Right kidney (tissue), 1 donor: ENCODE results near the gene CRLF1.
"Not testable (repeated sequence)": the region's sequence is repeated elsewhere in the genome, so short reads cannot be mapped to it uniquely, and the experiment has no call there.

Source experiments
- DNase-seq: peaks from one replicate; pipeline ENCODE4 v3.0.0-alpha.2; 2016

Gene CRLF1

DNA sequence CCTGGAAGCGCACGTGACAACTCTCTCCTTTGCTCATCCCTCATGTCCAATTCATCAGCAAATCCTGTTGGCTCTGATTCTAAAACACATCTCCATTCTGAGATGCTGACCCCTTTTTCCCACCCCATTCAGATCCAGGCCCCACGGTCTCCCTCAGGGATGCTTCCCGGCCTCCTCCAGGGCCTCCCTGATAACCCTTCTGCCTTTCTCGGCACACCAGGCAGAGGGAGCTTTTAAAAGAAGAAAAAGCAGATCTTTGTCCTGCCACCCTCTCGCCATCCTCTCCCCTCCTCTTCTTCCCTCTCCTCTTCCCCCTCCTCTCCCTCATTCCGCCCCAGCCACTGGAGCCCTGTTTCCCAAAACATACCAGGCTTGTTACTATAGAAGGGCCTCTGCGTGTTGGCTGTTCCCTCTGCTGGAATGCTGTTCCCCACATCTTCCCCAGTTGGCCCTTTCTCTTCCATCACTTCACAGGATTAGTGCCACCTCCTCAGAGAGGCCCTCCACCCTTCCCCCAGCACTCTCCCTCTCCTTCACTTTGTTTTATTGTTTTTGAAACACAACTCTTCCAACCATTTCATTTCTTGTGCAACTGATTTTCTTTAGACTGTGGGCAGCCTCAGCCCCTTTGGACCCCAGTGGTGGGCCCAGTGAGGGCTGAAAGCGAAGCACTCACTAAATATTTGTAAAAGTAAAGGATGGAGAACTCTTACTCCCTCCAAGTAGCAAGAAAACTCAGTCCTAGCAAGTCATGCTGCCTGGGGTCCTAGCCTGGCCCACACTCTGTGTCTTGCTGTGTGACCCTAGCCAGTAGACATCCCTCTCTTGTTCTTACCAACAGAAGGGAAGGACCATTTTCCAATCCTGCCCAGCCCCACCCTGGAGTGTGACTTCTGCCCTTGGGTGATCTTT lies 2.5 kb upstream of the CRLF1 start:
- no peak for DNase-seq

DNA sequence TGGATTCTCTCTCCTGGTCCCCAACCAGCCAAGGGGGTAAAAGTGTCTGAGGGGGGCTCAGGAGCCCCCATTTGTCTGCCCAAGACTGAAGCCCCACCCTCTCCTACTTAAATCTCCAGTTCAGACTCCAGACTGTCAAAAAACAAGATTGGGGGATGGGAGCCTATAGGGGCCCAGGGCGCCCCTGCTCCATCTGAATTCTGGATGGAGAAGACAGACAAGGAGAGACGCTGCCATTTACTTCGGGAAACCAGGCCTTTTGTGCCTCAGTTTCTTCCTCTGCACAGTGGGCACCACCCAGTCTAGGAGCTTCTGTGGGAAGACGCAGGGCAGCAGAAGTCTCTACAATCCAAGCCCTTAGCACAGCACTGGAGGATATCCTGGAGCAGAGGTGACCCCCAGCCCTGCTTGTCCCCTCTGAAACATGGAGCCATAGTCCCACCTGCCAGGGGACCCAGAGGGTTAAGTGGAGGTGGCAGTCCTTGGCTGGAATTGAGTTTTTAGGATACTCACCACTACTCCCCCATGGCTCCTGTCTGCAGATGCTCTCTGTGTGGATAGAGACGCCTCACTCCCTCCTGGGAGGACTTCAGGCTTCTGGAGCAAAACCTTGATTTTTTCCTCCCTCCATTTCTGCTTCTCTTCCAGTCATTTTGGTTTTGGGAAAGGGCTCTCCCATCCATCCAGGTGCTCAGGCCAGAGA lies 1.7 kb upstream of the CRLF1 start:
- no peak for DNase-seq

DNA sequence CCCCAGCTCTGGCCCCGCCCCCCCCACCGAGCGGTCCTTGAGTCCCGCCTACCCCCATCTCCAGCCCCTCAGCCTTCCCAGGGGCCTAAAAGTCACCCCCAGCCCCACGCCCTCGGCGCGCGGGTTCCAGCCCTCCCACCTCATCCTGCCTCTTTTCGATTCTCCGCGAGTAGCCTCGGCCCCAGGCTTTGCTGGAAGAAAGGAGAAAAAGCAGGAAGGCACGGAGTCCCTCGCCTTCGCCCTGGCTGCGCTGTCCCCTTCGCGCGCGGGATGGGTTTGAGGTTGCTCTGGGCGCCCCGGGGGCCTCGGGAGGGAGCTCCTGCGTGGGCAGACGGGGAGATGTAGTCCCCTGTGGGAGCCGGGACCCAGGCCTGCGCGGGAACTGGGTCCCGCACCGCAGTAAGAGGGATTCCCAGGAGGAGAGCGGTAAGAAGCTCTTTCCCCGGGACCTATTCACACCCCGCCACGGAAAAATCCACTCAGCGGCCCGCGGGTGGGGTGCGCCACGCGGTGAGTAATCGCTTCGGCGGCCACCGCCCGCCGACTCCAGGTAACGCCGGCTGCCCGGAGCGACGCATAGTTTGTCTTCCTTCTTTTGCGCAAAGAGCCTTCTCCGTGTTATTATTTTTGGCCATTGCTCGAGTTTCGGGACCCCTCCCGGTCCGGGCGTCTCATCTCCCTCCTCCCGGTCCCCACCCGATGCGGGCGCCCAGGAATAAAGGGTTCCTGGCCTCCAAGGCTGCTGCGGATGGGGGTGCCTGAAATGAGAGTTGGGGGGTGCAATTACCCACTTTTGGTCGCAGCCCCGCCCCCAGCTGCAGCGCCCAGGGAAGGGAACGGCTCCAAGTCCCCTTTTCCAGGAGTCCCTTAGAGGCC lies 865 bp upstream of the CRLF1 start:
- DNase-seq, result no peak

DNA sequence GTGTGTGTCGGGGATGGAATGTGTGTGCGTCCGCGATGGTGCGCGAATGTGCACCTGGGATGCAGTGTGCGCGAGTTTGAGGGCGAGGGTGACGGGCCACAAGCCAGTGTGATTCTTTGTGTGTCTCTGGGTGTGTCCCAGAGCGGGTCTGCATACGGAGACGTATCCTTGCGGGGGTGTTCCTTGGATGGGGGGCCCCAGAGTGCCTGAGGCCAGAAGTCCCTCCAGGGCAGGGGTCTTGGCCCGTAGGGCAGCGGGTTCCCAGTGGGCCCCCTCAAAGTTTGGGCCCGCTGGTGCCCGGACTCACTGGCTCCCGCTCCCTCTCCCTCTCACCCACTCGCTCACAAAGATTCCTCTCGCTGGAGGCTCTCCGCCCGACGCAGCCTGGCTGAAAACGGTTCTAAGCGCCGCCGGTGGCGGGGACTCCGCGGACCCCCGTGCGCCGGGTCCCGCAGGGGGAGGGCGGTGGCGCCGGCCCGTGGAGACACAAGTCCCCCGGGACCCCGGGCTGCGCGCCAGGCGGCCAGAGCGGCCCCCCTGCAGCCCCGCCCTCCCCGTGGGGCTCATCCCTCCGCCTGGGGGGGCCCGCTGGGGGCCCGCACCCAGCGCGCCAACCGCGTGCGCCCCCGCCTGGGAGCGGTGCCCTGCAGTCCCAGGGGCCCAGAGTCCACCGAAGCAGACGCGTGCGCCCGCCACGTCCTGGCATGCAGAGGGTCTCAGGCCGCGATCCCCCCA lies 886 bp downstream of the CRLF1 start:
- DNase-seq, result no peak

DNA sequence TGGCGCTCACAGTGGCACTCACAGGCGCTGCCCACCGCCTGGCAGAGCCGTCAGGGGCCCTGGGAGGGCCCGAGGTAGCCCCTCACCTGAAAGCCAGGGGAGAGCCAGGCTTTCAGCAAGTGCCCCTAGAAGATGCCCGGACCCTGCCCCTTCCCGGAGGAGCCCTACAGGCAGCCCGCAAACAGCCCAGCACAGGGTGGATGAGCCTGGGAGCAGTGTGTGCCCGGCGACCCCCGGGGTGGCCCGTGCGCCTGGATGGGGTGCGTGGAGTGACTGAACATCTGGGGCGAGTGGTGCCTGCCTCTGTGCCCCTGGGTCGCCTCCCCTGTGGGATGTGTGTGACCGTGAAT lies 1.4 kb downstream of the CRLF1 start:
- no peak for DNase-seq

DNA sequence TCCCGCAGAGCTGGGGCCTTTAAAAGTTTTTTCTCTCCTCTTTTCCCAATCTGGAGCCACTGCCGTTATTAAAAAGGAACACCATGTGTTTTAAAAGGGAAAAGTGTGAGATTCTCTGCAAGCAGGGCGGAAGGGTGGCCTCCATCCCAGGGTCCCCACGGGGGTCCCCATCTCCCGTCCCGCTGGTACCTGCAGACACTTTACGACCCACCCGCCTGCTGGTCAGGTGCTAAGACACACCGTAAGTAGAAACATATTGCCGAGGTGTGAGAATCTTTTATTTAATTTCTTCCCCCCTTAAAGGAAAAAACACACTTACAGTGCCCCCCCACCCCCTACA lies 1.8 kb downstream of the CRLF1 start:
- DNase-seq, result no peak

DNA sequence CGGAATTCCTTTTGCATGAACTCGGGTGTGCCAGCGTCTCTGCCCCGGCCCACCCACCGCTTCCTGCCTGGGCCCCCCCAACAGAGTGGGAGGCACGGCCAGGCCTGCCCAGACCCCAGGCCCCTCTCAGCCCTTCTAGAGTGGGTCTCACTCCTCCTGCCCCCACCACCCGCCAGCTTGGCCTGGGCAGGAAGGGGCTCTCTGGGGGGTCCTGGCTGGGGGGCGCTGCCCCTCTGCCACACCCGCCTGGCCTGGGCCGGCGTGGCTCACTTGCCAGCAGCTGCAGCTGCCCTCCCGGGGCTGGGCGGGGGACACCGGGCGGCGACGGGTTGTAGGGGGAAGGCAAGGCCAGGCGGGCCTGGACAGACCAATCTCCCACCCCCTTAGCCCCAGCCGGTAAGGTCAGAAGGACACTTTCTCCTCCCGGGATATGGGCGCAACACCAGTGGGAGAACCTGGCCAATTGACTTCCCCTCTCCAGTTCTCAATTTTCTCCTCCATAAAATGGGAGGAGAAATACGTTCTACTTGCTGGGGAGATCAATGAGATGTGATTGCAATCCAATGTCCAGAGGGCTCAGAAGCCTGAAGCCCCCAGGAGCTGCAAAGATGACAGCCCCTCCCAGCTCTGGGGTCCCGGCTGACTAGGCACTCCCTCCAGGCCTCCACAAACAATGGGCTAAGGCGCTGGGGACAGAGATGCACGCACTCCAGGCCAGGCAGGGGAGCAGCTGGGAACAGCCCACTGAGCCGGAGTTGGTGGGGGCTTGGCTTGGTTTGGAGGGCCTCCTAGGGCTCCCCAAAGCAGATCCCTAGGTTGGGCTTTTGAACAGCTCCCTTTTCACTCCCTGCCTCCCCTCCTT lies 2.4 kb downstream of the CRLF1 start:
- no peak for DNase-seq

DNA sequence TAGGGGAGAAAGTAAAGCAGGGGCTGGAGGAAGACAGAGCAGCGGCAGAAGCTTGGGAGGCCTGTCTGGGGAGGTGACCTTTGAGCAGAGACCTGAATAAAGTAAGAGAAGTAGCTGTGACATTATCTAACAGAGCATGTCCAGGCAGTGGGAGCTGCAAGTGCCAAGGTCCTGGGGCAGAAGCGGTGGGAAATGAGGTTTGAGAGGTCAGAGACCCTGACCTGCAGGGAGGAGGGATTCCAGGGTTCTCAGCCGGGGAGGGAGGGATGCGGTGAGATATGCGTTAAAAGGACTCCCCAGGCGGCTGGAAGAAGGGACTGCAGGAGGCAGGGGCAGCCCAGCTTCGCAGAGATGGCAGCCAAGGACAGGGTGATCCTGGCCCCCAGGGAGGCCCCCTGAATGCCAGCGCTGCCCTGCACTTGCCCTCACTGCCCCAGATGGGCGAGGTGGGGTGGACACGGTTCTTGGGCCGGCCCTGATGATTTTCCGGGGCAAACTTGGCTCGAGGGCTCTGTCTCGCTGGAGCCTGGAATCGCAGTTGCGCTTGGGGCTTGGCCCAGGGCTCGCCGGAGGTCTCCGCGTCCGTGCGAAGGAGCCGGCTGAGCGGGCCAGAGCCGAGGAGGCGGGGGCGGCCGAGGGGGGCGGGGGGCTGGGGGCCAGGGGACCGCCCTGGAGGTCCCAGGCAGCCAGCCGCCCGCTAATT lies 3.2 kb downstream of the CRLF1 start:
- DNase-seq, result no peak

DNA sequence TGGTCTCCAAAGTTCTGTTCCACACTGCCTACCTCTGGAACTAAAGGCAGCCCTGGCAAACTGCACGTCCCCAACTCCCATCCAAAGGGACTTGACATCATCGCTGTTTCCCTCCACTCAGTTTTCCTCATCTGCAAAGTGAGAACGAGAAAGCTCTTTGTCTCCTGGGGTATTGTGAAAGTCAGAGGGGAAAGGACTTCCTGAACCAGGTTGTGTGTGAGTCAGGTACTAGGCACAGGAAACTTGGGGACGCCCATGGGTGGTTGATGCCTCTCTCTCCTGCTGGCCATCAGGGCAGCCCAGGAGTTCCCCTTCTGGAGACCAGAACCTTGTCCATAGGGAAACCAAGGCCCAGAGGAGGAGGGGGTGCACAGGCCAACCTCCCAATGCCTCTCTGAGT lies 4.7 kb downstream of the CRLF1 start:
- DNase-seq, result no peak

DNA sequence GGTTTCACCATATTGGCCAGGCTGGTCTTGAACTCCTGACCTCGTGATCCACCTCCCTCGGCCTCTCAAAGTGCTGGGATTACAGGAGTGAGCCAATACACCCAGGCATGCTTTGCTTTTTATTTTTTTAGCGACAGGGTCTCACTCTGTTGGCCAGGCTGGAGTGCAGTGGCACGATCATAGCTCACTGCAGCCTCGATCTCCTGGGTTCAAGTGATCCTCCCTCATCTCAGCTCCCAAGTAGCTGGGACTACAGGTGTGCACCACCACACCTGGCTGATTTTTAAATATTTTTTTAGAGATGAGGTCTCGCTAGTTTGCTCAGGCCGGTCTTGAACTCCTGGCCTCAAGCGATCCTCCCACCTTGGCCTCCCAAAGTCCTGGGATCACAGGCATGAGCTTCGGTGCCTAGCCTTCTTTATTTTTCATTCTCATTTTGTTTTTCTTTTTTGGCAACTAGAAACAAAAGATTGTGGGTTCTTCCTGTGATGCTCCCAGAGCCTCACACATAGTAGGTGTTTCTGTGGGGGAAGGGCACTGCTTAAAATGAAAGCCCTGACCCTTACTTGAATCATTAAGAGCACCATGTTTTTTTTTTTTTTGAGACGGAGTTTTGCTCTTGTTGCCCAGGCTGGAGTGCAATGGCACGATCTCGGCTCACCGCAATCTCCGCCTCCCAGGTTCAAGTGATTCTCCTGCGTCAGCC lies 5.8 kb downstream of the CRLF1 start:
- DNase-seq, result not testable (repeated sequence)

DNA sequence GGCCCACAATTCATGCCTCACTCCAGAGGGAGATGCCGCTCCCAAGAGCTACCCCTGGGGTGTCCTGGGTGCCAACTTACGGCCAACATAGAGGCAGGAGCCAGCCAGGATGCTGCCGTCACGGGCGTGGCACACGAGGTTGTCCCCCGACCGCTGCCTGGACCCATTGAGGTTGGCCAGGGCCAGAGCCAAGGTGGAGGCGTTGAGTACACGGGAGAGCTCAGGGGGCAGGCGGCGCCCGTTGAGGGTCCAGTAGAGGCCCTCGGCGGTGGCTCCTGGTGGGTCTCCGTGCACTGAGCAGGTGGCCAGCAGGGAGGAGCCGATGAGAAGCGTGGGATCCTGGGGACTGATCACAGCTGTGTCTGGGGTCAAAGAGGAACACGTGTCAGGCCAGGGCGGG lies 7.1 kb downstream of the CRLF1 start:
- no peak for DNase-seq

DNA sequence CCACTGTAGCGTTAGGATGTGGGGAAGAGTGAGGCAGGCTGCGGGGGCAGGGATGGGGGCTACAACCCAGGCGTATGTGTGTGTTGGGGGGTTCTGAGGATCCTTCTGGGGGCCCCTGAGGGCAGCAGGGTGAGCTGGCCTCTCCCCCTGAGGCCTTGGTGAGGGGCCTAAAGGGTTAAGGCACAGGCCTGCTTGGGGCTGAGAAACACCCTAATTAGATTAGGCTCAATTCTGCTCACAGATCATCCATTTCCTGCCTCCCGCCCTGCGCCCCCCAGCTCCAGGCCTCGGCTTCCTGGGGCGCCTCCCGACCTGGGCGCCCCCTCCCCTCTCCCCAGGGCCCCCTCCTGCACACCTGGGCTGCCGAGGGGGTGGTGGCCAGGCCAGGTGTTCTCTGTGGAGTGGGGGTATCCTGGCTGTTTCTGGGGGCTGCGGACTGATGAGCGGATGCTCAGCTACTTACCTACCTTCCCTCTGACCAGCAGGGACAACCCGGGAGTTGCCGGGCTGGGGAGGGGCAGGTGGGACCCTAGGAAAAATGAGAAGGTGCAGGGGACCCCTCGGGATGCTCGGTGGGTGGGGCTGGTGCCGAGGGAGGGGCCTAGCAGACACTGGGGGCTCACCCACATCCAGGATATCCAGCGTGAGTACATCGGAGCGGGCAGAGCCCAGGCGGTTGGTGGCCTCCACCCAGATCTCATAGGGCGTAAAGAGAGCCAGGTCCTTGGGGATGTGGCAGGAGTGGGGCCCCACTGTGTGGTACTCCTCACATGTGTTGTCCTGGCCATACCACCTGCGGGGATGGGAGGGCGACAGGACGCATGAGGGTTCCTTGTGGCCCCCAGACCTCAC lies 8.6 kb downstream of the CRLF1 start:
- no peak for DNase-seq

DNA sequence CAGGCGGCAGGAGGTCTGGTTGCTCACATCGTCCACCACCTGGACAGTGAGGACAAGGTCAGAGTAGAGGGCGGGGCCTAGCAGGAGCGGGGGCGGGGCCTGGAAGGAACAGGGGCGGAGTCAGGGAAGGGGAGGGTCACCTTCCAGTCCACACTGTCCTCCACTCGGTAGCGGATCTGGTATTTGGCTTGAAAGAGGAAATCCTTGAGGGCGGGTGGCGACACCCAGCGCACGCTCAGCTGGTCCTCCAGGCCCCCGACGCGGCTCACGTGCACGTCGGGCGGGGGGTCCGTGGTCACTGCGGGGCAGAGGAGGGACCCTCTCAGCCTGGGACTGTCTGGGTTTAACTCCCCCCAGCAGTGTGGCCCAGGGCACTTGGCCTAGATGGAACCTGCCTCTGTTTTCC lies 9.8 kb downstream of the CRLF1 start:
- DNase-seq, result no peak

DNA sequence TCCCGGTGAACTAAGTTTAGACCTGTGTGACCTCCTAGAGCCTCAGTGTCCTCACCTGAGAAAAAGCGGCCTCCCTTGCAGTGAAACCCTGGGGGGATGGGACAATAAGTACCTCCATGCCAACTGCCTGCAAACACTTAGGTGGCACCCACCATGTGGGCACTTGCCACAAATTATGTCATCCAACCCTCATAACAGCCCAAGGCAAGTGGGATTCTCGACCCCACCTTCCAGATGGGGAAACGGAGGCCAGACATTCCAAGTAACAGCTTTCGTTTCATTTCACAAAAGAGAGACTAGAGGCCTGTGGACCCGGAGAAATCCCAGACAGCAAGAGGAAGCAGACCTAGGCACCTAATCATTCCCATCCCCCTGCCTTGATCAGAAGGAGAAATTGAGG lies 11.1 kb downstream of the CRLF1 start:
- no peak for DNase-seq

DNA sequence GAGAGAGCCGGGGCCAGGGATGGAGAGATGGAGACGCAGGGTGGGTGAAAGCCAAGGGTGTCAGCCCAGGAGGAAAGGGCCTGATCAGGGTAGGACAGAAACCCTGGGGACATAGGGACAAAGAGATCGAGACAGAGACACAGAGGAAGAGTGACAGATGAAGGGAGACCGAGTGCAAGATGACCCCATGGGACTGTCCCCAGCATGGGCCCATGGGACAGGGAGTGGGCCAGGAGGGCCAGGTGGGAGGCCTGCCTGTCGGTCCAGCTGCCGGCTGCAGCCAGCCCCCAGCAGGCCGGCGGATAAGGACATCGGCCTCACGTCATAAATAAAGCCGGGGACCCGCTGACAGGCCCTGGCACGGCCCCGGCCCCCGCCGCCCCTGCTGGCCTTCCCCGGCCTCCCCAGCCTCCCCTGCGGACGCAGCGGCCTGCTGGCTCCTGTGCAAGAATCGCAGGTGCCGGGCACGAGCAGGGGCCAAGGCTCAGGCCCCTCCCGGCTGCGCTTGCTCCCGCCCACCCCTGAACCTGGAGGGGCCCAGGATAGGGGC lies 11.7 kb downstream of the CRLF1 start:
- DNase-seq, result peak; percentile 64

DNA sequence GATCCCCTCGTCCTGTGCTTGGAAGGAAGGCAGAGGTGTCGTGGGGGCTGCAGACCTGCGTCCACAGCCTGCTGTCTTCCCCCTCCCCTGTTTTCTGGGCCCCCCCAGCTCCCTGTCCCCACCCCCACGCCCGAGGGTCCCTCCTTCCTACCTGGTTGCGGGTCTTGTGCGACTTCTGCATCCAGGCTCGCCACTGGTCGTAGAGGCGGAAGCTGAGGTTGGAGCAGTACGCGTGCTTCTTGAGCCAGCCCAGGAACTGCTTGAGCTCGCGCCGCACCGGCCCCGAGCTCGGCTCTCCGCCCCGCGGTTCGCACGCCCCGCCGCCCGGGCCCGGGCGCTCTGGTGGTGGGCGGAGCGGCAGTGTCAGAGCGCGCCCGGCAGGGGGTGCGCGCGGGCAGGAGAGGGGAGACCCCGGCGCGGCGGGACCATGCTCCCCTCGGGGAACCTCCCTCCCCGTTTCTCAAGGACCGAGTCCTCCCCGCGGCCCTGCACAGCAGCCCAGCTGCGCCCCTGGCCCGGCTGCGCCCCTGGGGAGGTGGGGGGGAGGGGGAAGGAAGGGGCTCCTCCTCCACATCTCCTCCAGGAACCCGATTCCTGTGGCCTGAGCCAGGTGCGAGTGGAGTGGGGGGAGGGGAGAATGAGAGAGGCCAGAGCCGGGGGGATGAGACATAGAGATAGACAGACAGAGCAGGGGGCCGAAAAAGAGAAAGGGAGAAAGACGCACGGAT lies 12.3 kb downstream of the CRLF1 start:
- DNase-seq, result peak; percentile 86

DNA sequence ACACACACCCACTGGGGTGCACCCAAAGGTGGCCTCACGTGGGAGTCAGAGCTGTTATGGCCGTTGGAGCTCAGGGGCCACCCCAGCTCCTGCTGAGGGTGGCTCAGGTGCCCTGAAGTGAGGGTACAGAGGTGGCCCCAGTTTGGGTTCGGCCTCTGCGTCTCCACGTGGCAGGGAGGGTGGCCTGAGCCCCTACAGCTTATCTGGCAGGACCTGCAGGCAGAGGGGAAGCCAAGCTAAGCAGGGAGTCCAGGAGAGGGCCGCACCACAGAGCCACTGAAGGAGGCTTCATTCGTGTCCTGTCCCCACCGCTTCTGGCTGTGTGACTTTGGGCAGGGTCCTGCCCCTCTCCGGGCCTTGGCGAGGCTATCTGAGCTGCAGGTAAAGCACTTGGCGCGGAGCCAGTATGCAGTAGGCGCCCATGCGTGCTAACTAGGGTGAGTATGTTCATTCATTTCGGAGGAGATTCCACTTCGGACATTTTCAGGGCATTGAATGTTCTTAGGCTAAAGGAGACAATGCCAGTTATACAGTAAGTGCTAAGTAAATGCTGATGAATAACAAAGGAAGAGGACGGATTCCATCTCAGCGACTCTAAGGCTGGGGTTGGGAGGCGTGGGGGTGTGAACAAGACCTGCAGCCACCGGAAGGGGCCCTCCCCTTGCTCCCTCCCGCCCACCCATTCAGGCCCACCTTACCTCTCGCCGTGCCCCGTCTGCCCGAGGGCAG lies 13.1 kb downstream of the CRLF1 start:
- no peak for DNase-seq
